Neural cell (in vitro differentiated cells): Measurements from ENCODE around the gene UBASH3B.

Experiments
- CTCF ChIP-seq: fragments of 450-650 bp; IDR thresholded peaks from 2 replicates; pipeline ENCODE4 v1.5.1; 2014; ENCODE audit warnings: antibody characterized with exemption, mild to moderate bottlenecking, moderate library complexity; ENCODE audit not compliant: poor library complexity, severe bottlenecking
- EZH2 ChIP-seq: fragments of 200-600, 300-800 bp; shearing (Covaris generic), sonication (generic); IDR thresholded peaks from 2 replicates; pipeline ENCODE4 v1.6.1; 2014; ENCODE audit warnings: antibody characterized with exemption, low read length, borderline replicate concordance, mild to moderate bottlenecking; ENCODE audit not compliant: insufficient read depth, poor library complexity, severe bottlenecking
- POLR2AphosphoS5 ChIP-seq: IDR thresholded peaks from 2 replicates; pipeline ENCODE4 v1.6.1; 2012
- SMC3 ChIP-seq: fragments of 450-650 bp; conservative IDR thresholded peaks from 2 replicates; pipeline ENCODE4 v1.6.1; 2014; ENCODE audit warnings: antibody characterized with exemption, mild to moderate bottlenecking, moderate library complexity; ENCODE audit not compliant: poor library complexity
- TF ChIP-seq, protein P1 (sequence below): IDR thresholded peaks from 2 replicates; pipeline ENCODE4 v1.6.1; 2012; ENCODE audit warnings: borderline replicate concordance

DNA sequence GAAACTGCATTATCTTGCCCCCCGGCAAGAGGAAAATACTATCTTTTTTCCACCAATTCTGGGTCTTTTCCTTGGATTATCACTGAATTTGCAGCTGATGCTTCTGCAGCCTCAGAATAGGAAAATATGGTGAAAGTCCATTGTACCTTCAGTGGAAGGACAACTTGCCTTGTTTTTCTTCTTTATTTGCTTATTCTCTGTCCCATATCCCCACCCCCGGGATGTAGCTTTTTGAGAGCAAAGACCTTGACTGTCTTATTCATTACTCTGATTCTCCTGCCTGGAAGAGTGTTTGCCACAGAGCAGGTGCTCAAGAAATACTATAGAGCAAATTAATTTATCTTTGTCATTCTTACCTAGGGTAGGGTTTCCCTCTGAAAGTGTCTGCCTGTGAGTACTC lies 29.5 kb downstream of the UBASH3B start:
- TF ChIP-seq, protein P1, sequence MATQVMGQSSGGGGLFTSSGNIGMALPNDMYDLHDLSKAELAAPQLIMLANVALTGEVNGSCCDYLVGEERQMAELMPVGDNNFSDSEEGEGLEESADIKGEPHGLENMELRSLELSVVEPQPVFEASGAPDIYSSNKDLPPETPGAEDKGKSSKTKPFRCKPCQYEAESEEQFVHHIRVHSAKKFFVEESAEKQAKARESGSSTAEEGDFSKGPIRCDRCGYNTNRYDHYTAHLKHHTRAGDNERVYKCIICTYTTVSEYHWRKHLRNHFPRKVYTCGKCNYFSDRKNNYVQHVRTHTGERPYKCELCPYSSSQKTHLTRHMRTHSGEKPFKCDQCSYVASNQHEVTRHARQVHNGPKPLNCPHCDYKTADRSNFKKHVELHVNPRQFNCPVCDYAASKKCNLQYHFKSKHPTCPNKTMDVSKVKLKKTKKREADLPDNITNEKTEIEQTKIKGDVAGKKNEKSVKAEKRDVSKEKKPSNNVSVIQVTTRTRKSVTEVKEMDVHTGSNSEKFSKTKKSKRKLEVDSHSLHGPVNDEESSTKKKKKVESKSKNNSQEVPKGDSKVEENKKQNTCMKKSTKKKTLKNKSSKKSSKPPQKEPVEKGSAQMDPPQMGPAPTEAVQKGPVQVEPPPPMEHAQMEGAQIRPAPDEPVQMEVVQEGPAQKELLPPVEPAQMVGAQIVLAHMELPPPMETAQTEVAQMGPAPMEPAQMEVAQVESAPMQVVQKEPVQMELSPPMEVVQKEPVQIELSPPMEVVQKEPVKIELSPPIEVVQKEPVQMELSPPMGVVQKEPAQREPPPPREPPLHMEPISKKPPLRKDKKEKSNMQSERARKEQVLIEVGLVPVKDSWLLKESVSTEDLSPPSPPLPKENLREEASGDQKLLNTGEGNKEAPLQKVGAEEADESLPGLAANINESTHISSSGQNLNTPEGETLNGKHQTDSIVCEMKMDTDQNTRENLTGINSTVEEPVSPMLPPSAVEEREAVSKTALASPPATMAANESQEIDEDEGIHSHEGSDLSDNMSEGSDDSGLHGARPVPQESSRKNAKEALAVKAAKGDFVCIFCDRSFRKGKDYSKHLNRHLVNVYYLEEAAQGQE, result no peak
- TF ChIP-seq EZH2, result no peak
- TF ChIP-seq CTCF, result no peak
- TF ChIP-seq POLR2AphosphoS5, result no peak
- no peak for TF ChIP-seq SMC3
